Endometrial microvascular endothelial cells (primary cell): ENCODE measurements around the gene ASAP3. TPM values are rescaled to one million over a fixed set of nuclear protein-coding genes. Genes with fewer than 3 reads are reported as not detected.

Source experiments
- in situ Hi-C: cut with HindIII; loops from 2 replicates; pipeline ENCODE4 v1.10.0; 2017; ENCODE audit warnings: low sequenced_read_pairs, low pct_unique_long_range_greater_than_20kb; ENCODE audit errors: inconsistent ontology term
- total RNA-seq: library from RNA; depleted of rRNA; stranded (reverse); fragments of >200 nt; gene quantifications from one replicate; pipeline ENCODE4 v1.2.3, GENCODE V29; 2015; ENCODE audit errors: inconsistent ontology term

Gene ASAP3
- total RNA-seq, 1 donor from 2014 or later = 3.2 TPM

DNA sequence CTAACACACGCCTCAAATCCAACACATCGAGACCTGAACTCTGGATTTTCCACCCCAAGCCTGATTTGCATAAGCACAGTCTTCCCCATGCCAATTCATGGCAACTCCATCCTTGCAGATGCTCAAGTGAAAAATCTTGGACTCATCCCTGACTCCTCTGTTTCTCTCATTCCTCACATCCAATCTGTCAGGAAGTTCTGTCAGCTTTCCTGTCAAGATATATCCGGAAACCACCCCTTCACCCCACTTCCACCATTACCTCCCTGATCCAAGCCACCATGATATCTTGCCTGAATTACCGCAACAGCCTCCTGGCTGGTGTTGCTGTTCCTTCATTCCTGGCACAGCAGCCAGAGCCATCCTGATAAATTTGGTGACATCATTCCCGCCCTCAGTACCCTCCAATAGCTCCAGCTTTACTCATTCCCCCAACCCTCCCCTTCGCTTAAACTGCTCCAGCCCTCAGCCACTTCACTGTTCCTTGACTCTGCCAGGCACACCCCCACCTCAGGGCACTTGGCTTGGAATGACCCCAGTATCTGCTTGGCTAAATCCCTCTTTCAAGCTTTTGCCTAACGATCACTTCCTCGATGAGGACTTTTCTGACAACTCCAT, 76.9 kb downstream of the ASAP3 start:
- in situ Hi-C loops = no loop called here

DNA sequence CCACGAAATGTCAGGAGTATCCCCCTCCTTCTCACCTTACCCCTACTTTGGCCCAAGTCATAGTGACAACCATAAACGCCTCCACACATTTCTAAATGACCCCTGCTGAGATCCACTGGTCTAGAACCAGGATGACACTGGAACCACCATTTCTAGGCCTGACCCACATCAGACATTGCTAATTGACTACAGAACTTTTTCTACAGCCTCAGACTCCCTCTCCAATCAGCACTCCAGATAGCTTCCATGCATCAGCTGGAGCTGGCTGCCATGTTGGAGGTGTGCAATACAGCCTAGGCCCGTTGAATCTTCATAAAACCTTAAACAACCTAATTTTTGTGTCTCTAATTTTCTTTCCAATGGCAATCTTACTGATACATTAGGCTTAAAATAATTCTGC, 78.0 kb downstream of the ASAP3 start:
- in situ Hi-C loops = no loop called here

DNA sequence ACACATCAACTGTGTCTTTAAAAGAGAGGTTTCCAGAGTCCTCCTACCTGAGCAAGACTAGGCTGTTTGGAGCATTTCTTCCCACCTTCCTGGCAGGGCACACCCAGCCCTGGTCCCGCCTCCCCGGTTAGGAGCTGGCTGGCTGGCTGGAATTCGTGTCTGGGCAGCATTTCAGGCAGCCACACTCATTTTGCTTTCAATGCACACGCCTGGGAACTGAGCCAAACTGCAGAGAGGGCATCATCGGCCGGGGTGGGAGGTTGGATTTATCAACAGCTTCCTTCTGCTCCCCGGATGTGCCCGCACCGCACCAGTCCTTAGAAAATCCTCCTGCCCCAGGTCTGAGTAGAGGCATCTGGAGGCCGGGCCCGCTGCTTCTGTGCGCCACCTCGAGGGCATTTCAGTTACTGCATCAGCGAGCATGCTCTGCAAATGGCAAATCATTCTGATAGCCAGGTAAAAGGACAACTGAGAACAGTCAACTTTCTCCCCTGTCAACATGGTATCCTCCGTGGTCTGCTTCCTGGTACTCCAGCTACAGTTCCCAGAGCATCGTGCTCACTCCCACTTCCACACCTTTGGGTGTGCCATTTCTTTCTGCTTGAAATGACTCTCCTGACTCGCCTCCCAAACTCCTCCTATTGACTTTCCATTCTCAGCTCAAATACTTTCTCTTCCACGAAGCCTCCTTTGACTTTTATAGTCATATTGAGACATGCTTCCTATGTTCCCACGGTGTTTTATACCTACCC, 80.1 kb downstream of the ASAP3 start:
- in situ Hi-C loops = no loop called here

DNA sequence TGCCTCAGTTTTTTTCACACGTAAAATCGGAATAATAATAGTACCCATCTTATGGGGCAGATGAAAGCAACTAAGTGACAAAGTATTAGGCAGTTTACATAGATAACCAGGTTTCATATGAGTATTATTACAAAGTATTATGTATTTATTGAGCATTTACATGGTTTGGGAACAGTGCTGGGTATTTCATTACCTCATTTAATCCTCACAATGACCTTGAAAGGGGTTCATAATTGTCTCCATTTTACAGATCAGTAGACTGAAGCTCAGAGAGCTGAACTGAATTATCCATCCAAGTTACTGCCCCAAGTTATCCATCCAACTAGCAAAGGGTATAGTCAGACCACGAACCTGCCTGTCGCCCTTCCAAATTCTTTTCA, 80.6 kb downstream of the ASAP3 start:
- in situ Hi-C loops = no loop called here

DNA sequence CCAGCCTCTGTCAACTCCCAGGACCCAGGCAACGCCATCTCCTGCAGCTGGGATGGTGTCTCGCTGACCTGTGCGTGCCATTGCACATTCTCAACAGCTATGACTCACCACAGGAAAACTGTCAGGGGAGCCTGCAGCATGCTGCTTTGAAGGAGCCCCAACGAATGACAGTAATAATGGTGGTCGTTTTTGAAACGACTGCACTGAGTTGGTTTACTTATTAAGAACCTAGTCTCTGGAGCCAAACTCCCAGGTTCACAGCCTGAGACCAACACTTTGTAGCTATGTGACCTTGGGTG, 81.0 kb downstream of the ASAP3 start:
- in situ Hi-C loops = no loop called here

DNA sequence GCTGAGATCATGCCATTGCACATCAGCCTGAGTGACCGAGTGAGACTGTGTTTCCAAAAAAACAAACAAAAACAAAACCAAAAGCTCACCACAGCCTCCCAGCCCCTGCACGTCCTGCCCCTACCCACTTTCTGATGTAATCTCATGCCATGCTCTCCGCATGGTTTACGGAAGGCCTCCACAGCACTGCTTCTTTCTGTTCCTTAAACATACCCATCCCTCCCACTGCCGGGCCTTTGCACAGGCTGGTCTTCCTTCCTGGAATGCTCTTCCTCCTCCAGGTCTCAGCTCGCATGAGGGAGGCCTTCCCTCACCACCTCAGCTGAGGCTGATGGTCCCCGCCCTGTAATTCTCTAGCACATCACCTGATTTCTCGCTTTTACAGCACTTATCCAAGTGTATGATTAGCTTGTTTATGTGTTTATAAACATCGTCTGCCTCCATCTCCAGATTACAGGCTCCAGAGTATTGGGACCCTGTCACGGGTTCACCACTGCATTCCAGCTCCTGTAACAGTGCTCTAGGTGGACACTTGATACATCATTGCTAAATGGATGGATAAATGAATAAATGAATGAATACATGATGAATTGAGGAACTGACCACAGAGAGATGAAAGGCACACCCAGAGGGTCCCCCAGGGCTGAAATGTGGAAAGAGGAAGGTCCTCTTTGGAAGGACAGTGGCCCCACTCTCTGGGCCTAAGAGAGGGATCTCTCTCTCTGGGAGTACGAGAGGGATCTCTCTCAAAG, 81.5 kb downstream of the ASAP3 start:
- in situ Hi-C loops = no loop called here

DNA sequence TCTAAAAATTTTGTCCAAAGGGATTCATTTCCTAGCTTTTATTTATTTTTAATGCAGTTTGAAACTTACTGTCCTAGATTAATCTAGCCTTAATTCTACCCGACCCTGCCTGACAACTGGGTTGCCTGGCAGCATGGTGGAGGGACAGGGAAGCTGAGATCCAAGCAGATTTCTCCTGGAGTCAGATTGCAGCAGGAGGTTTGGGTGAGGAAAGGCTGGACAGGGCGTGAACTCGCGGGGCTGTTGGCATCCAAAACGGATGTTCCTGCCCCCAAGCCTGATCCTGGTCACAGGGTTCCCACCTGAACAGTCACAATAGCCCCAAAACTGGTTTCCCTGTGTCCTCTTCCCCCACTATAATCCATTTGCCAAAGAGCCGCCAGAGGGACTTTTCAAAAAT, 82.7 kb downstream of the ASAP3 start:
- in situ Hi-C loops = no loop called here

DNA sequence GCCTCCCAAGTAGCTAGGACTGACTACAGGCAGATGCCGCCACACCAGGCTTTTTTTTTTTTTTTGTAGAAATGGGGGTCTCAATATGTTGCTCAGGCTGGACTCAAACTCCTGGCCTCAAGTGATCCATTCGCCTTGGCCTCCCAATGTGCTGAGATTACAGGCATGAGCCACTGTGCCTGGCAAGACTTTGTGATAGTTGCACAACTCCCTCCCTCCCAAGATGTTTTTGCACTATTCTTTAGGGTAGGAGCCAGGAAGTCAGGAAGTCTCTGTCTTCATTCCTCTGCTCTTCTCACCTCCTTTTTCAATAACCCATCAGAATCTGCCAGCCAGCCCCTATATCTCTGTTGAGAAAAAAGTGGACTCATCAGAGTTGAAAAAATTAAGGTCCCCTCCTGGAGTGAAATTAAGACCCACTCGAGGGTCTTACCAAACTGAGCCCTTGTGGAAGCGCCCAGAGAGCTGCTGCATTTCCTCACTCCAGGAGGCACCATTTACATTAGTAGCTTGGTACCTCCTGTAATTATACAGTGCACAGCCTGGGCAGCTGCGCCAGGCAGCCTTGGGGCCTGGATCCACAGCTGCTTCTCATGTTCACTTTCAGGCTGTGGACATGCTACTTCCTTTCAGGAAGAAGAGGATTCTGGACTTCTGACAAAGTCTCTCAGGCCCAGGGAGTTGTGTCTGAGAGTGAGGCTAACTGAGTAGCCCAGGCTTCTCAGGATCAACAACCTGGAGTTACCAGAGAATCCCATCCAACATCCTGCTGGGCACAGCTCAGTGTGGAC, 83.5 kb downstream of the ASAP3 start:
- in situ Hi-C loops = no loop called here

DNA sequence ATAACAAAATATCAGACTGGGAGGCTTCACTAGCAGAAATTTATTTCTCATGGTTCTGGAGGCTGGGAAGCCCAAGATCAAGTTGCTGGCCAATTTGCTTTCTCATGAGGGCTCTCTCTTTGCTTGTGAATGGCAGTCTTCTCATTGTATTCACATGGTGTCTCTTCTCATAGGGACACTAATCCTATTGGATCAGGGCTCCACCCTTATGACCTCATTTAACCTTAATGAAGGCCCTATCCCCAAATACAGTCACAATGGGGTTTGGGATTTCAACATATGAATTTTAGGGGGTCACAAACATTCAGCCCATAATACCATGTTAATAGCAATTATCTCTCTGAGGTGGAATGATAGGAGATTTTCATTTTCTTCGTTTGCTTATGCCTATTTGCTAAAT, 84.8 kb downstream of the ASAP3 start:
- in situ Hi-C loops = no loop called here

DNA sequence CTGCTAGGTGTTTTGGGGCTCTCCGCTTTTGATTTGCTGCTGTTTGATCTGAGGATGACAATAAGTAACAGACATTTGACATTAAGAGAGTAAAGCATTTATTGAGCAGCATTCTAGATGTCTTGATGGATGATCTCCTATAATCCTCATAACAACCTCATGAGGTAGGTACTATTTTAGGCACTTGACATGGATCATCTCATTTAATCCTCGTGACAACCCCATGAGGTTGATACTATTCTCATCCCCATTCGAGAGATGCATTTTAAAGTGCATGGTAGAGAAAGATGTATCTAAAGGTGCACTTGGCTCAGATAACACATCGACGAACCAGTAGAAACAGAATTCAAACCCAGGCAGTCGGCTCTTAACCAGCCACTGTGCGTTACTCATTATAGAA, 86.1 kb downstream of the ASAP3 start:
- in situ Hi-C loops = no loop called here

DNA sequence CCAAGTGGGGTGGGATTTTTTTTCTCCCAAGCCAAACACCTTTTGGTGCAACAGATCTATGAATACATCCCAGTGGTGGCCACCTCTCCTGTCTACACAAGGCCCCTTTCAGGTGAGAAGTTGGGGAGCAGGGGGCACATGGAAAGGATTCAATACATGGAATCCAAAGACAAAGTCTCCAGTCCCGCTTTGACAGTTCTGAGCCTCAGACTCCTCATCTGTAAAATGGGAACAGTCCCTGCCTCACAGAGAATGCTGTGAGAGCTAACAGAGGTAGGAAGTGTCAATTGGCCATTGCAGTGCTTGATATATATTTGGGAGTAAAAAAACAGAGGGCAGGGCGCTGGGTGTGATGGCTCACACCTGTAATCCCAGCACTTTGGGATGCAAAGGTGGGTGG, 87.6 kb downstream of the ASAP3 start:
- in situ Hi-C loops = no loop called here

DNA sequence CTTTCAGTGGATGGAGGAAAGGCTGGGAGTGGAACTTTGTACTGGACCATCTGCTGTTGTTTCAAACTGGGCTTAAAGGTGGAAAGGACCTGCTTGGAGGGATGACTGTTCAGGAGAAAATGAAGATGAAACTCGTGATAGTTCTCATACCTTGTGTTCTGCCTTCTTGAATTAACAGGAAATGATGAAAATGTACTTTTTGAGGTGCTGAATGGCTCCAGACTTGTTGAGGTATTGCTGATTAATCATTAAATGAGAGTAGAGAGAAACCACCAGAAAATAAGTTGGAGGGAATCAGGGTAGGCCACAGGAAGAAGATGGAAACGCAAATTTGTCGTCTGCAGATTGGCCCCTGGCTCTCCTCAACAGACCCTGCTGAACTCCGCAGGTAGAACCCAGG, 88.1 kb downstream of the ASAP3 start:
- in situ Hi-C loops = no loop called here

DNA sequence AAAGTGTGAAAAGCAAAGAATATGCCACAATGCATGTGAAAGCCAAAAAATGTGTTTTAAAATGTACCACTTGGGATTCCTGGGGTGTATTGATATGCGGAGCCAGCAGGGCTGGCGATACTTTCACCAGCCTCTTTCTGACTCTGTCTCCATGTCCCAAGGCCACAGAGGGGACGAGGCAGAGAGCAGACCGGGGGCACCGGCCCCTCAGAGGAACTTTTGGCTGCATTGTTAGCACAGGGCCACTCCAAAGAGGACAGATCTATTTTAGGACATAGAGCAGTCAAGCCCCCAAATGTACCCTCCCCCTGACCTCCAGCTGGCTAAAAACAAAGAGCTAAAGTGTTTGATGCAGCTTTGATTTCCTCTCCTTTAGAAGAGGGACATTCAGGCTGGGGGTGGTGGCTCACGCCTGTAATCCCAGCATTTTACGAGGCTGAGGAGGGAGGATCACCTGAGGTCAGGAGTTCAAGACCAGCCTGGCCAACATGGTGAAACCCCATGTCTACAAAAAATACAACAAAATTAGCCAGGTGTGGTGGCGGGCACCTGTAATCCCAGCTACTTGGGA, 88.7 kb downstream of the ASAP3 start:
- in situ Hi-C loops = no loop called here

DNA sequence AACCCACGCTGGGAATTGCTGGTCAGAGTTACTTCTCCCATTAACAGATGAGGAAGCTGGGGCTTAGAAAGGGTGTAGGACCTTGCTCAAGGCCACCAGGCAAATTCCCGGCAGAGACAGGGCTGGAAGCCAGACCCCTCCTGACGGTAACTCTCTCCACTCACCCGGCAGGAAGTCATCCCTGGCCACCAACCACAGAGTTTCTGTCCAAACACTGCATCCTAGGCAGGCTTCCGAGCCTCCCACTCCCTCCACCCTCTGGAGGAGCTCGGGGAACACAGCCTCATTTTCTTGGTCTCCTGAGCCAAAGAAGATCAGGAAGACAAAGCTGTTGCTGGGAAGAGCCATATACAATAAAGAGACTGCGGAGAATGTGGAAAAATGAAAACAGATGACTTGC, 89.3 kb downstream of the ASAP3 start:
- in situ Hi-C loops = no loop called here

DNA sequence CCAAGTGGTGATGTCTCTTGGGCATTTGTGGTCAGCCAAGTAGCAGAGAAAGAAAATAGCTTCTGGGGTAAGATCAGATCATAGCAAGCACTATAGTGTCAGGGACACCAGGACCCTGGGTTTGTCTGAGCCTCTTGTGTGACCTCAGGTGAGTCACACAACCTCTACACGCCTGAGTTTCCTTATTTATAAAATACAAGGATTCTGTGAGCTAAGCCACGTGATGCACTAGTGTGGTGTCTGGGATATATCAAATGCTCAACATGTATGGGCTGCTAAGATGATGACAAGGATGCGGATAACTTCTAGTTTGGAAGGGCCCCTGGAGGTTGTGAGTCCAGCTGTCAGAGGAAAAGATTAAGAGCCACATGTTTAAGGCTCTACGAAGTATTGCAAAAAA, 89.8 kb downstream of the ASAP3 start:
- in situ Hi-C loops = no loop called here

DNA sequence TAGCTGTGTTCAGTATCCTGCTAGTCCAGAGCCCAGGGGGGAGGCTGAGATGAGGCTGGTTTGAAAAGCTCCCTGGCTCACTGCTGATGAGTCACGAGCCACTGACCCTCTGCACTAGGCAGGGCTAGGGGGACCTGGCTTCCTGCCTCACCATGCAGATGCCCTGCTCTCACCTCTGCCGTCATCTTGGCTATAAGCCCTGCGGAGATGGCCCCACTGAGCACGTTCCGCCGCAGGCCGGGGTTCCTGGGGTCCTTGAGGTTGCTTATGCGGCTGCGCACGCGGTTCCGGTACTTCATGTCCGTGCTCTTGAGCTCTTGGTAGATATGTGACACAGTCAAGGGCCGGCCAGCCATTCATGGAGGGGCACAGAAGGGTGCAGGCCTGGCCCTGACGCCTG, 90.3 kb downstream of the ASAP3 start:
- in situ Hi-C loops = no loop called here

DNA sequence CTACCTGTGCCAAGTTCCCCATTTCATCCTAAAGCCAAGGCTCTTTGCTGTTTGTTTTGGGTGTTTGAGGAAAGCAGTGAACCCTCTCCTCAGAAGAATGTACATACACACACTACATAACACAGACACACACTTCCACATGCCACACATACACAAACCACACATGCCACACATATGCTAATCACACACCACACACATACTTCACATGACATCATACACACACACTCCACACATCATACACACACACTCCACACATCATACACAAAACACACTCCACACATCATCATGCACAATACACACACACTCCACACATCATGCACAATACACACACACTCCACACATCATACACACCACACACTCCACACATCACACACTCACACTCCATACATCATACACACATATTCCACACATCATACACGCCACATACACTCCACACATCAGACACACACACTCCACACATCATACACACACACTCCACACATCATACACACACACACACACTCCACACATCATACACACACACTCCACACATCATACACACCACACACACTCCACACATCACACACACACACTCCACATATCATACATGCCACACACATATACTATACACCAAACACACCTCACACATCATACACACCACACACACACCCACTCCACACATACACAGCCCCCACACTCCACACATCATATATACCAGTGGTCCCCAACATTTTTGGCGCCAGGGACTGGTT, 91.7 kb downstream of the ASAP3 start:
- in situ Hi-C loops = no loop called here

DNA sequence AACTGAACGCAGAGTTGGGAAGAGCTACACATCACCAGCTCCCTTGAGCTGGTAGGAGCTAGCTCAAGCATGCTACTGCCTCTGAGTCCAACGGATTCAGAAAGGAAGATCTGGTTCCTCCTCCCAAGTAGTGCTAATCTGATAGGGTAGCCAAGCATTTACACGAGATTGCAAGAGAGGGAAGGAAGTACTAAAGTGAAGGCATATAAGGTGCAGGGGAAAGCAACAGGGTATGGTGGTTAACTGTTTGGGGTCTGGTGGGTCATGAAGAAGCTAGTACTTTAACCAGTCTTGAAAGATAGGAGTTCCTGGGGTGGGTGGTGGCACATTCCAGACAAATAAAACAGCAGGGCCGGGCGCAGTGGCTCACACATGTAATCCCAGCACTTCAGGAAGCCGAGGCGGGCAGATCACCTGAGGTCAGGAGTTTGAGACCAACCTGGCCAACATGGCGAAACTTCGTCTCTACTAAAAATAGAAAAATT, 94.1 kb downstream of the ASAP3 start:
- in situ Hi-C loops = no loop called here

DNA sequence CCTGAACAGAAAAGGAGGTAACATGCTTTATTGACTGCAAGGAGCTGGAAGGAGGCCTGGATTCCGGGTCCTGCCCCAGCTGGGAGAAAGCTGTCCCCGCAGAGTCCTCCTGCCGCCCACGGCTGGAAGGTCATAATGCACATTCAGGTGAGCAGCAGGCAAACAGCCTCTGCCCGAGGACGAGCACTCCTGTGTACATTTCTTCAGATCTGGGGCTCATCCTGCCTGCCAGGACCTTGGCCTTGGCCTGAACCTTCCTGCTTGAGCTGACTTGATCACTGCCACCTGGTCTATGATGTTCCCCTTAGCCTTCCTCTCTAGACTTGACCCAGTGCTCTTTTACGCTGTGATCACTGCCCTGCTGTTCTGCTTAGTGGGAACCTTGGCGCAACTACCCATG, 96.5 kb downstream of the ASAP3 start:
- in situ Hi-C loops = no loop called here
